CD4-positive, CD25-positive, alpha-beta regulatory T cell (primary cell): ENCODE data around the gene MRO. TPM values are rescaled to one million over a fixed set of nuclear protein-coding genes. Genes with fewer than 3 reads are reported as not detected.
A peak's percentile ranks its signal among the peaks of the same experiment; 100 is the strongest.

Source experiments
- ATAC-seq, 2 donors: fragments of 150-1000 bp; cut with Tn5 transposase; one replicate each; pipeline ENCODE4 v1.10.0; 2021; ENCODE audit warnings: low read depth in 2 of 2, moderate number of reproducible peaks in 2 of 2, moderate library complexity in 1 of 2
- DNase-seq, 3 donors: peaks; one replicate each; pipeline versions ENCODE4 v3.0.0 to v3.0.0-alpha.2; 2012 to 2022; ENCODE audit warnings: mixed read lengths in 1 of 3
- H3K27ac ChIP-seq: one replicate; pipeline ENCODE4 v1.7.0; 2013; ENCODE audit warnings: mild to moderate bottlenecking, low read length; ENCODE audit not compliant: insufficient read depth, poor library complexity, severe bottlenecking
- H3K27me3 ChIP-seq: one replicate; pipeline ENCODE4 v1.7.0; 2013; ENCODE audit warnings: low read length; ENCODE audit not compliant: control insufficient read depth, insufficient read depth
- H3K36me3 ChIP-seq: one replicate; pipeline ENCODE4 v1.7.0; 2013; ENCODE audit warnings: mild to moderate bottlenecking, low read length, moderate library complexity; ENCODE audit not compliant: control insufficient read depth, insufficient read depth
- H3K4me1 ChIP-seq: 2 replicates; pipeline ENCODE4 v1.7.0; 2013; ENCODE audit warnings: mild to moderate bottlenecking, low read length; ENCODE audit not compliant: insufficient read depth, control insufficient read depth, poor library complexity, severe bottlenecking
- H3K4me3 ChIP-seq: one replicate; pipeline ENCODE4 v1.7.0; 2013; ENCODE audit warnings: low read depth, mild to moderate bottlenecking, low read length, moderate library complexity
- H3K9me3 ChIP-seq, 2 experiments: 1 replicate in 1 of 2; 2 replicates in 1 of 2; pipeline ENCODE4 v1.7.0; 2013; ENCODE audit warnings: low read length in 2 of 2, mild to moderate bottlenecking in 1 of 2, moderate library complexity in 1 of 2; ENCODE audit not compliant: control insufficient read depth in 2 of 2
- H3K27ac Mint-ChIP-seq, 3 donors: one replicate each; pipeline ENCODE4 v1.8.0; 2020 to 2022; ENCODE audit warnings: mild to moderate bottlenecking in 3 of 3, mixed read lengths in 3 of 3, moderate library complexity in 2 of 3
- H3K27me3 Mint-ChIP-seq: one replicate; pipeline ENCODE4 v1.8.0; 2022; ENCODE audit warnings: mild to moderate bottlenecking, mixed read lengths
- H3K36me3 Mint-ChIP-seq: one replicate; pipeline ENCODE4 v1.8.0; 2020; ENCODE audit warnings: mixed read lengths
- H3K4me1 Mint-ChIP-seq, 4 donors: one replicate each; pipeline ENCODE4 v1.8.0; 2020 to 2022; ENCODE audit warnings: mixed read lengths in 4 of 4, mild to moderate bottlenecking in 1 of 4
- H3K4me3 Mint-ChIP-seq, 4 donors: one replicate each; pipeline ENCODE4 v1.8.0; 2020 to 2022; ENCODE audit warnings: mild to moderate bottlenecking in 4 of 4, mixed read lengths in 4 of 4, moderate library complexity in 3 of 4
- H3K9me3 Mint-ChIP-seq, 7 donors: one replicate each; pipeline ENCODE4 v1.8.0; 2020 to 2022; ENCODE audit warnings: mixed read lengths in 7 of 7, mild to moderate bottlenecking in 3 of 7, moderate library complexity in 2 of 7
- polyA plus RNA-seq, 4 donors: library from polyadenylated mRNA; unstranded; fragments of 300-500 nt; fragmentation: Illumina TruSeq; gene quantifications; one replicate each; pipeline ENCODE4 v1.2.3, GENCODE V29; 2021
- total RNA-seq: library from RNA; stranded (reverse); gene quantifications from one replicate; pipeline ENCODE4 v1.2.3, GENCODE V29; 2022

The MRO gene
- total and polyA plus RNA-seq, 5 donors from 2014 or later, result not detected

DNA sequence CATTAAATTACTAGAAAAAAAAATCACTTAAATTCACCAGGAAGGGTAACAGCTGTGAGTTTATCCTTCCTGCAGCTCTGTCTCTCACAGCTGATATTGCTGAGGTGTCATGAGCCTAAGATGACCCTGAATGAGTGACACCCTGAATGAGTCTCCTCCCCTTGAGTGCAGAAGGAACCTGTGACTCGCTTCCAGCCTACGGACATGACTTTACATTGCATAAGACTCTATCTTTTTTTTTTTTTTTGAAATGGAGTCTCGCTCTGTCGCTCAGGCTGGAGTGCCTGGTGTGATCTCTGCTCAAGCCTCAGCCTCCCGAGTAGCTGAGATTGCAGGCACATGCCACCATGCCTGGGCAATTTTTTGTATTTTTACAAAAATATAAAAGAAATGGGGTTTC lies 14.1 kb downstream of the MRO start:
- Histone ChIP-seq H3K9me3 (no peaks in the 10 kb centered on the region), H3K27me3 (peaks cover 5% of the 10 kb centered on the region), H3K36me3 (no peaks in the 10 kb centered on the region), H3K4me3 (no peak overlapping the region), H3K27ac (no peak overlapping the region), H3K4me1 (no peaks in the 10 kb centered on the region)
- Mint-ChIP-seq H3K4me3 (no peak overlapping the region), H3K27me3 (peaks cover 23% of the 10 kb centered on the region), H3K9me3 (peaks cover 0 to 3% (median 0%) of the 10 kb centered on the region in 7 donors), H3K36me3 (no peaks in the 10 kb centered on the region), H3K4me1 (no peaks in the 10 kb centered on the region), H3K27ac (no peak overlapping the region)
- DNase-seq, result no peak
- no peak for ATAC-seq

DNA sequence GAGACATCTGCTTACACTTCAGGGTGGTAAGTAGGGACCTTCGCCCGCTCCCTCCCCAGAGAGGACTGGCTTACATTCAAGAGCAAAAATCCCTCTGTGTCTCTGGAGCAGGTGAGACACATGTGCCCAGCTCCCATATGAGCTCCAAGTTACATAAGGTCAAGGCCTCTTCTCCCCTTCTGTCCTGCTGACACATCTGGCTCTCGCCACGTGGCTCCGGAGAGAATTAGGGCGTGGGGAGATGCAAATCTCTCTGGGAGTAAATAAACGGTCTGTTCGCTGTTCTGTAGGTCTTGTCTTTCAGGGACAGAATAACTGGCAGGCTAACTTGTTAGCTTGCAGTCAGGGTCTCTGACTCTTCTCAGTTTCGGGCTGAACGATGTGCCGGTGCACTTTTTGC lies 16.2 kb downstream of the MRO start:
- no peak overlapping the region for H3K4me3 Mint-ChIP-seq
- H3K4me1 Mint-ChIP-seq, result no peaks in the 10 kb centered on the region
- H3K9me3 ChIP-seq, result no peaks in the 10 kb centered on the region
- no peak for DNase-seq
- H3K4me1 ChIP-seq, result no peaks in the 10 kb centered on the region
- peaks cover 10% of the 10 kb centered on the region for H3K27me3 Mint-ChIP-seq
- no peak overlapping the region for H3K4me3 ChIP-seq
- H3K36me3 ChIP-seq, result no peaks in the 10 kb centered on the region
- no peak for ATAC-seq
- H3K36me3 Mint-ChIP-seq, result no peaks in the 10 kb centered on the region
- H3K27me3 ChIP-seq, result peaks cover 5% of the 10 kb centered on the region
- H3K27ac ChIP-seq, result no peak overlapping the region
- H3K9me3 Mint-ChIP-seq, result peaks cover 0 to 3% (median 0%) of the 10 kb centered on the region in 7 donors
- H3K27ac Mint-ChIP-seq, result peak overlapping the region in 1 of 3 donors; percentile 58

DNA sequence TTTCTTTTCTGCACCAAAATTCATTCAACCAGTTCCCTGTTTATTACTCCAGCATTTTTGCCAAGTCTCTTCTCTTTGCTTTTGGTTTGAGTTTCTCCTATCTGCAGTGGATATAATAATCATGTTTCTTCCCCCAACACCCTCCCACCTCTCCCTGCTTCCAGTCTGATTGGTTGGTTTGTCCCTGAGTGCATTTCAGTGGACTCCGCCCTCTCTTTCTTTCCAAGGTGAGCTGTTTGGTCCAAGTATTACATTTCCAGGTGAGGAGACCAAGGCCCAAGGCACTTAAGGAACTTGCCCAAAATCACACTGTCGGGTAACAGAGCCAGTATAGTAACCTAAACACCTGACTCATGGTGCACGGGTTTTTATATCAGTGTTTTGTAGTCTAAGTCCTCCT lies 17.7 kb downstream of the MRO start:
- peaks cover under 1% of the 10 kb centered on the region for H3K27me3 Mint-ChIP-seq
- DNase-seq (no peak), ATAC-seq (no peak)
- H3K36me3 Mint-ChIP-seq, result no peaks in the 10 kb centered on the region
- no peak overlapping the region for H3K4me3 ChIP-seq
- H3K4me3 Mint-ChIP-seq, result no peak overlapping the region
- peaks cover 0 to 3% (median 0%) of the 10 kb centered on the region in 7 donors for H3K9me3 Mint-ChIP-seq
- H3K9me3 ChIP-seq, result no peaks in the 10 kb centered on the region
- H3K27ac ChIP-seq, result no peak overlapping the region
- H3K36me3 ChIP-seq, result no peaks in the 10 kb centered on the region
- H3K4me1 ChIP-seq, result no peaks in the 10 kb centered on the region
- no peak overlapping the region for H3K27ac Mint-ChIP-seq
- no peaks in the 10 kb centered on the region for H3K4me1 Mint-ChIP-seq
- peaks cover 9% of the 10 kb centered on the region for H3K27me3 ChIP-seq

DNA sequence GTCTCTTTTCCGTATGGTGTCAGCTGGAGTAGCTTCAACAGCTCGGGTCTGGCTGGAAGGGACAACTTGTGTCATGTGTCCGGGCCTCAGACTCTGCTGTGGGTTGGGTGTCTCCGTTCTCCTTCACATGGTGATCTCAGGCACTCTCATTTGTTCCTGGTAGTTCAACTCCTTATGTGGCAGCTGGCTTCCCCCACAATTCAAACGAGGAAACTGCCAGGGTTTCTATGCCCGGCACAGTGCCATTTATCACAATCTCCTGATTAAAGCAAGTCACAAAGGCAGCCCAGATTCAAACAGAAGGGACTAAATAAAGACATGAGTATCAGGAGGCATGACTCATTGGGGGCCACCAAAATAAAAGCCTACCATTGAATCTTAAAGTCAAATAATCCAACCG lies 22.7 kb downstream of the MRO start:
- ATAC-seq (no peak), DNase-seq (no peak)
- Histone ChIP-seq H3K9me3 (no peaks in the 10 kb centered on the region), H3K4me1 (no peaks in the 10 kb centered on the region), H3K27me3 (peaks cover 13% of the 10 kb centered on the region), H3K36me3 (no peaks in the 10 kb centered on the region), H3K4me3 (no peak overlapping the region), H3K27ac (no peak overlapping the region)
- peaks cover 0 to 3% (median 0%) of the 10 kb centered on the region in 7 donors for H3K9me3 Mint-ChIP-seq
- no peaks in the 10 kb centered on the region for H3K4me1 Mint-ChIP-seq
- H3K4me3 Mint-ChIP-seq, result no peak overlapping the region
- H3K36me3 Mint-ChIP-seq, result no peaks in the 10 kb centered on the region
- no peak overlapping the region for H3K27ac Mint-ChIP-seq
- peaks cover 13% of the 10 kb centered on the region for H3K27me3 Mint-ChIP-seq

DNA sequence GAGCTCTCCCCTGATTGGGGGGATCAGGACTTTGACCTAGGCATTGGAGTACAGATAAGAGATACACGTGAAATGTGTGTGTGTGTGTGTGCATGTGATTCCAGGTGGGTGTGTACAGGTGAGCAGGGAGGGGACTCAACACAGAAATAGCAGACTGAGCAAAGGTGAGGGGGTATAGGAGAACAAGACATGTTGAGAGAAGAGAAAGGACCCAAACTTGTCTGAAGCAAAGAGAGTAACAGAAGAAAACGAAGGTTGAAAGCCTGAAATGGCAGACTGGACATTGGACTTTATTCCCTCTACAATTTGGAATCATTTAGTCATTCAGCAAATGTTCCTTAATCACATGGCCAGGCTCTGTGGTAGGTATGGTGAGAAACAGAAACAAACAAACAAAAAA lies 23.3 kb downstream of the MRO start:
- no peaks in the 10 kb centered on the region for H3K9me3 ChIP-seq
- peaks cover 13% of the 10 kb centered on the region for H3K27me3 Mint-ChIP-seq
- no peak for DNase-seq
- H3K4me1 Mint-ChIP-seq, result no peaks in the 10 kb centered on the region
- H3K27ac ChIP-seq, result no peak overlapping the region
- peaks cover 0 to 3% (median 0%) of the 10 kb centered on the region in 7 donors for H3K9me3 Mint-ChIP-seq
- no peak for ATAC-seq
- no peak overlapping the region for H3K4me3 Mint-ChIP-seq
- H3K4me1 ChIP-seq, result no peaks in the 10 kb centered on the region
- H3K36me3 Mint-ChIP-seq, result no peaks in the 10 kb centered on the region
- no peak overlapping the region for H3K27ac Mint-ChIP-seq
- peaks cover 13% of the 10 kb centered on the region for H3K27me3 ChIP-seq
- H3K4me3 ChIP-seq, result no peak overlapping the region
- H3K36me3 ChIP-seq, result no peaks in the 10 kb centered on the region

DNA sequence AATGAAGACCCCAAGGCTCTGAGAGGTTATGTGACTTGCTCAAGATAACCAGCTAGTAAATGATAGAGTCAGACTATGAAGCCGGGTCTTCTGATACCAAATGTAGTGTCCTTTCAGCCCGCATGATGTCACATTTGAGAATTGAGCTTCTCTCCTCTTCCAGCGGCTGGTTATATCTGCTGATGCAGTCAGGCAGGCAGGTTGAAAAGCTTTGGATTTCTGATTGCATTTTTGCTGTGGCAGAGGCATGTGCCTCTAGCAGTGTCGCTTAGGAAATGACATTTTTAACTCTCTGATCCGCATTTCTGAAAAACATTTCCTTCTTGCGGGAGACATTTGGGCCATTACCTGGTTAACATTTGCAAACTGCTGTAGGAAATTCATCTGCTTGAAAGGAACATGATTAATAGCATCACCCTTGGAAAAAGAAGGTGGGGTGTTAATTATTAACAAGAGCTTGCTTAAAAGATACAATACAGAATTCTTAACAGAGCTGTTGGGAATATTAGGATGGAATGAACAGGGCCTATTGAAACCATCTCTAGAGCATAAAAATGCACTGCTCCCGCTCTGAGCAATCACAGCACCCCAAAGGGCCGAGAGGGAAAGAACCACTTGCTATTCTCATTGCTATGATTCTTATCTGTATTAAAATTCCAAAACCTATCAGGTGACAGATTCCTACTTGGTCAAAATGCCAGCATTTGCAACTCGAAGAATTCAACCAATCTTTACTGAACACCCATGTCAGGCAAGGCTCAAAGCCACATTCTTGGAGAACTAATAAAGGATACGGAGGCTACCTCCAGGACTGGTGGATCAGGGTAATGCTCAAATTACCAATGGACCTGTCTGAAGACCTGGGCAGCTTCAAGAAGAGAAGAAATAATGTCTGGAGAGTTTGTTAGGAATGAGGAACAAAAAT lies 25.9 kb downstream of the MRO start:
- H3K27ac Mint-ChIP-seq, result no peak overlapping the region
- H3K36me3 ChIP-seq, result no peaks in the 10 kb centered on the region
- H3K4me1 Mint-ChIP-seq, result no peaks in the 10 kb centered on the region
- DNase-seq (no peak), ATAC-seq (no peak)
- no peak overlapping the region for H3K27ac ChIP-seq
- no peaks in the 10 kb centered on the region for H3K36me3 Mint-ChIP-seq
- H3K4me3 ChIP-seq, result no peak overlapping the region
- H3K27me3 ChIP-seq, result peaks cover 15% of the 10 kb centered on the region
- peaks cover 18% of the 10 kb centered on the region for H3K27me3 Mint-ChIP-seq
- no peaks in the 10 kb centered on the region for H3K9me3 ChIP-seq
- H3K9me3 Mint-ChIP-seq, result peaks cover 0 to 2% (median 0%) of the 10 kb centered on the region in 7 donors
- H3K4me1 ChIP-seq, result no peaks in the 10 kb centered on the region
- H3K4me3 Mint-ChIP-seq, result no peak overlapping the region

DNA sequence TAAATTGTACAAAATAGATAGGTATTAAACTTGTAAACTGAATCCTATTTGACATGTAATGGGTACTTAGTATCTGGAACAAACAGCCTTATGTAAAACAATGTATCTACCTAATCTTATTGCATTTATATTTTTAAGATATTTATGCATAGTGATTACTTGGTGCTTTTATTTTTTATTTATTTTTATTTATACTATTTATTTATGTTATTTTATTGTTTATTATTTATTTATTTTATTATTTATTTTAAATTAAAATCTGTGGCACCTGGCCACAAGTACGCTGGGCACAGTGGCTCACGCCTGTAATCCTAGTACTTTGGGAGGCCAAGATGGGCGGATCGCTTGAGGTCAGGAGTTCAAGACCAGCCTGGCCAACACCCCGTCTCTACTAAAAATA lies 26.9 kb downstream of the MRO start:
- Mint-ChIP-seq H3K36me3 (no peaks in the 10 kb centered on the region), H3K4me3 (no peak overlapping the region), H3K27ac (peak overlapping the region in 1 of 3 donors; percentile 30), H3K9me3 (peaks cover 0 to 2% (median 0%) of the 10 kb centered on the region in 7 donors), H3K27me3 (peaks cover 18% of the 10 kb centered on the region), H3K4me1 (no peaks in the 10 kb centered on the region)
- H3K9me3 ChIP-seq, result no peaks in the 10 kb centered on the region
- DNase-seq (no peak), ATAC-seq (no peak)
- peaks cover 15% of the 10 kb centered on the region for H3K27me3 ChIP-seq
- no peaks in the 10 kb centered on the region for H3K36me3 ChIP-seq
- no peaks in the 10 kb centered on the region for H3K4me1 ChIP-seq
- no peak overlapping the region for H3K4me3 ChIP-seq
- no peak overlapping the region for H3K27ac ChIP-seq
